ENCODE measurements around the gene MAZ. TPM values are rescaled to one million over a fixed set of nuclear protein-coding genes. Genes with fewer than 3 reads are reported as not detected.

Gene MAZ
- total RNA-seq, 4 donors from 2014 or later: 68.7 to 145 (median 96.4) TPM

DNA sequence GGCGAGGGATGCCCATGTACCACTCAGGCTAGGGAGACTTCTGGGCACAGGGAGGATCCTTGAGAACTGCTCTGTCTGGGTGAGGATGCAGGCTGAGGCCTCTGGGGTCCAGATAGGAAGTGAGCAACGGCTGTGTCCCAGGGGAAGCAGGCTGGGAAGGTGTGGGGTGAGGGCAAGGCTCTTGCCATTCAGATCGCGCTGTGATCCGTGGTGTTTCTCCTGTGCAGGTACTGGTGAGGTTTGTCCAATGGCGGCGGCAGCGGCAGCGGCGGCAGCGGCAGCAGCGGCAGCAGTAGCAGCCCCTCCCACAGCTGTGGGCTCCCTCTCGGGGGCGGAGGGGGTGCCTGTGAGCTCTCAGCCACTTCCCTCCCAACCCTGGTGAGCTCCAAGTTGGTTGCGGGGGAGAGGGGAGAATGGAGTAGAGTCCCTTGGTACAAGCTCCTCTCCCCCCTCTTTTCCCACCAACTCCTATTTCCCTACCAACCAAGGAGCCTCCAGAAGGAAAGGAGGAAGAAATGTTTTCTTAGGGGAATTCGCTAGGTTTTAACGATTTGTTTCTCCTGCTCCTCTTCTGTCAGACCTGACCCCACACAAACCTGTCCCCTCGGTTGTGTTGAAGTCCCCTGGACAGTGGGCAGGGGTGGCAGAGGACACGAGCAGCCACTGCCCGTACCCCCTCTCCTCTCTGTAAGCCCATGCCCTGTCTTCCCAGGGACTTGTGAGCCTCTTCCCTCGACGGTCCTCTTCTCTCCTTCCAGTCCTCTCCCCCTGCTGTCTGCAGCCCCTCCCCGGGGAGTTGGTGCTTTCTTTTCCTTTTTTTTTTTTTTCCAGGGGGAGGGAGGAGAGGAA is 3.7 kb downstream of the MAZ start:
- H3K27me3 ChIP-seq: no peaks in the 10 kb centered on the region
- peaks cover 0 to 11% of the 10 kb centered on the region in 2 donors for H3K36me3 ChIP-seq
- H3K4me1 ChIP-seq: peaks cover 47 to 49% of the 10 kb centered on the region in 2 donors
- DNase-seq: no peak
- no peak for ATAC-seq
- no peak overlapping the region for H3K4me3 ChIP-seq
- TF ChIP-seq POLR2A (IDR thresholded peaks at IDR 0.05): no peak
- TF ChIP-seq, protein P1, sequence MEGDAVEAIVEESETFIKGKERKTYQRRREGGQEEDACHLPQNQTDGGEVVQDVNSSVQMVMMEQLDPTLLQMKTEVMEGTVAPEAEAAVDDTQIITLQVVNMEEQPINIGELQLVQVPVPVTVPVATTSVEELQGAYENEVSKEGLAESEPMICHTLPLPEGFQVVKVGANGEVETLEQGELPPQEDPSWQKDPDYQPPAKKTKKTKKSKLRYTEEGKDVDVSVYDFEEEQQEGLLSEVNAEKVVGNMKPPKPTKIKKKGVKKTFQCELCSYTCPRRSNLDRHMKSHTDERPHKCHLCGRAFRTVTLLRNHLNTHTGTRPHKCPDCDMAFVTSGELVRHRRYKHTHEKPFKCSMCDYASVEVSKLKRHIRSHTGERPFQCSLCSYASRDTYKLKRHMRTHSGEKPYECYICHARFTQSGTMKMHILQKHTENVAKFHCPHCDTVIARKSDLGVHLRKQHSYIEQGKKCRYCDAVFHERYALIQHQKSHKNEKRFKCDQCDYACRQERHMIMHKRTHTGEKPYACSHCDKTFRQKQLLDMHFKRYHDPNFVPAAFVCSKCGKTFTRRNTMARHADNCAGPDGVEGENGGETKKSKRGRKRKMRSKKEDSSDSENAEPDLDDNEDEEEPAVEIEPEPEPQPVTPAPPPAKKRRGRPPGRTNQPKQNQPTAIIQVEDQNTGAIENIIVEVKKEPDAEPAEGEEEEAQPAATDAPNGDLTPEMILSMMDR (IDR thresholded peaks at IDR 0.05 in 4 of 5, conservative IDR thresholded peaks at IDR 0.05 in 1 of 5): no peak
- in situ Hi-C loops (cut with MboI; ENCODE audit: low sequenced_read_pairs in 4 of 4) (no loop called here), intact Hi-C loops (cut with DNase I; ENCODE audit: low total_unique reads) (loop anchor here (2.0 to 10.0 kb wide), 9 partner anchors 117 to 1273 kb away; partner anchors contain the start of genes ALDOA, KCTD13, MYL11 and NUPR1)
- H3K27ac ChIP-seq: peak overlapping the region; percentile 89 to 99 (median 96)
- no peaks in the 10 kb centered on the region for H3K9me3 ChIP-seq

DNA sequence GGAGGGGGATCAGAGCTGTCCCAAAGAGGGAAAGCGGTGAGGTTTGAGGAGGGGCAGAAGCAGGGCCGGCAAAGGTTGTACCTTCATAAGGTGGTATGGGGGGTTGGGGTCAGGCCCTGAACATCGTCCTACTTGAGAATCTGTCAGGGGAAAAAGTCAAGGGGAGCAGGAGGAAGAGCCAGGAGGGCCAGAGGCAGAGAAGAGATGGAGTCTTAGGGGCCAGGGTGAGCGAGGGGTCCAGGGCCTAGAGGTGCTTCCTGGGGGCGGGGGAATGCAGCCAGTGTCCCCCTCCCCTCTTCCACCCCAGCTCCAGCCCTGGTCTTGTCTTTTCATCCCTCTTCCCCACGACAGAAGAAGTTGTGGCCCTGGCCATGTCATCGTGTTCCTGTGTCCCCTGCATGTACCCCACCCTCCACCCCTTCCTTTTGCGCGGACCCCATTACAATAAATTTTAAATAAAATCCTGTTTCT is 4.4 kb downstream of the MAZ start:
- H3K4me3 ChIP-seq: peak overlapping the region in 3 of 4 donors; percentile 60 to 78 (median 63)
- intact Hi-C loops (cut with DNase I; ENCODE audit: low total_unique reads) (loop anchor here (5.0 to 10.0 kb wide), 2 partner anchors 167 to 714 kb away; partner anchors contain the start of gene ZNF768), in situ Hi-C loops (cut with MboI; ENCODE audit: low sequenced_read_pairs in 4 of 4) (no loop called here)

DNA sequence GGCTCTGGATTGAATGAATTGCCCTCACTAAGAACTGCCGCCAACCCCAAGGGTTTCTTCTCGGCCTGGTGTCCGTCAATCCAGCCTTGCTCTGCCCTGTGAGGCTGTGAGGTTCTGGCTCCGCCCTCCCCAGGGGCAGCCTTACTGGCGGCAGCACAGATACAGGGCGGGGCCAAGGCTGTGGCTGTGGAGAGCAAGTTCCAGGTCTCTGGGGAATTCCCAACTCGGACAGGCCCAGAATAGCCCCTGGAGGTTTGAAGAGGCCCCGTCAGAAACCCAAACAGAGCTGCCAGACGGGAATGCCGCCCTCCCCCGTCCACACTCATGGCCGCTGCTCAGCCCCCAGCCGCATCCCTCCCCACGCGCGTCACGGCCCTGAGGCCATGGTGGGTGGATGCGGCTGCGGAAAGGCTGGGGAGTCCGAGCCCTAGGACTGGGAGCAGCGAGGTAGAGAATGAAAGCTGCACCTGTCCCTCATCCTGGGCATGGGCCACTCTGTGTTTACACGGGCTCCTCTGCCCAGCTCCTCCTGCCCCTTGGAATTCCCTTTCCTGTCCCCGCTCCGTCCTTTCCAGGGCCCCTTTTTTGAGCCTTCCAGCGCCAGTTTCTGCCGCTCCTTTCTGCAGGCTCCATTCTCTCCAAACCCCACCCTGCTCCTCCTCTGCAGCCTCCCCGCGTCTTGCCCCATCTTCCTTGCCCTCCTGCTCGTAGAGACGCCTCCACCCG is 5.0 kb downstream of the MAZ start:
- H3K4me1 ChIP-seq: peaks cover 52% of the 10 kb centered on the region in 2 donors
- in situ Hi-C loops (cut with MboI; ENCODE audit: low sequenced_read_pairs in 4 of 4): no loop called here
- H3K27ac ChIP-seq: peak overlapping the region; percentile 89 to 99 (median 96)
- ATAC-seq (peak; percentile 64), DNase-seq (peak; percentile 98 to 99)
- H3K4me3 ChIP-seq: peak overlapping the region; percentile 60 to 83 (median 70)
- no peaks in the 10 kb centered on the region for H3K9me3 ChIP-seq
- no peaks in the 10 kb centered on the region for H3K27me3 ChIP-seq
- intact Hi-C loops (cut with DNase I; ENCODE audit: low total_unique reads): loop anchor here (5.0 to 10.0 kb wide), 2 partner anchors 166 to 713 kb away; partner anchors contain the start of gene ZNF768
- TF ChIP-seq, protein P1 (IDR thresholded peaks at IDR 0.05 in 4 of 5, conservative IDR thresholded peaks at IDR 0.05 in 1 of 5): no peak
- peak; percentile 63 to 80 for TF ChIP-seq POLR2A (IDR thresholded peaks at IDR 0.05)
- H3K36me3 ChIP-seq: peaks cover 0 to 11% of the 10 kb centered on the region in 2 donors

More for the DNA sequence above, 4.4 kb downstream of the MAZ start:
- Histone ChIP-seq H3K36me3 (peaks cover 0 to 11% of the 10 kb centered on the region in 2 donors), H3K27me3 (no peaks in the 10 kb centered on the region), H3K9me3 (no peaks in the 10 kb centered on the region), H3K4me1 (peaks cover 52% of the 10 kb centered on the region in 2 donors), H3K27ac (peak overlapping the region; percentile 89 to 99 (median 96))
- ATAC-seq (no peak), DNase-seq (no peak)
- no peak for TF ChIP-seq POLR2A (IDR thresholded peaks at IDR 0.05)
- TF ChIP-seq, protein P1 (IDR thresholded peaks at IDR 0.05 in 4 of 5, conservative IDR thresholded peaks at IDR 0.05 in 1 of 5): no peak

DNA sequence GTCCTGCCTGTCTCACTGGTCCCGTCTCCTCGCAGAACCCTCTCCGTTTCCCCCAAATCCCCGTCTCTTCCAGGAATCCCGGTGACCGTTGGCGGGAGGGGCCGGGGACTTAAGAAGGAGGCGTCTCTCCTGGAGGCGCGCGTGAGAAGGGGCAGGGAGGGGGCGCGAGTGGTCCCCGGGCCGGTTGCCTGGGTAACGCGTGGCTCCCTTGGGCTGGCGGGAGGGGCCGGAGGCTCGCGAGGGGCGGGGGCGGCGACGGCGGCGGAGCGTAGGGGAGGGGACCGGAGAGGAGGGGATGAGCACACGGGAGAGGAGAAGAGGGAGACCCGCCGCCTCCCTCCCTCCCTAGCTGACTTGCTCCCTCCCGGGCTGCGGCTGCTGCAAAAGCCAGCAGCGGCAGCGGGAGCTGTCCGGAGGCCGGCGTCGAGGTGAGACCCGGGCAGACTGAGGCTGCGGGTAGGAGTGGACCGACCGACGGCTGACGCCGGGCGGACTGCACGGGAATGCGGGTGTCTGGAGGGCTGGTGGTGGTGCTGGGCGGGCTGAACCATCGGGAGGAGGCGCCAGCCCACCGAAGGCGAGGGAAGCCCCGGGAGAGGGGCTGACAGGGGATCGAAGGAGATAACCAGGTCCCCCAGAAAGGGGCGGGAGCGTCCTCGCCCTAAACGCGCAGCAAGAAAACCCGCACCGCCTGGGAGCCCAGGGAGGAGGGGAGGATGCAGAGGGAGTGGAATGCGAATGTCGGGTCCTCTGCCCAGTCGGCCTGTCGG is 5.8 kb downstream of the MAZ start, which contains the start of gene PRRT2:
PRRT2 (plus strand) TSS at position 298 of the 770 bp plus-strand sequence. CDS start 862 bp downstream, outside the sequence.
- Histone ChIP-seq H3K9me3 (no peaks in the 10 kb centered on the region), H3K4me3 (peak within 1 kb of the TSS; percentile 60 to 83 (median 70)), H3K4me1 (peaks cover 55 to 58% of the 10 kb centered on the region in 2 donors), H3K27me3 (no peaks in the 10 kb centered on the region), H3K27ac (peak within 1 kb of the TSS; percentile 89 to 99 (median 96)), H3K36me3 (peaks cover 0 to 11% of the 10 kb centered on the region in 2 donors)
- in situ Hi-C loops (cut with MboI; ENCODE audit: low sequenced_read_pairs in 4 of 4): no loop called here
- no peak for TF ChIP-seq POLR2A (IDR thresholded peaks at IDR 0.05)
- TF ChIP-seq, protein P1 (IDR thresholded peaks at IDR 0.05 in 4 of 5, conservative IDR thresholded peaks at IDR 0.05 in 1 of 5): no peak
- peak in 1 of 2 donors; percentile 39 for DNase-seq
- intact Hi-C loops (cut with DNase I; ENCODE audit: low total_unique reads): loop anchor here (5.0 to 10.0 kb wide), 2 partner anchors 165 to 713 kb away; partner anchors contain the start of gene ZNF768
- ATAC-seq: no peak

Data from gastrocnemius medialis (tissue), 4 donors.